Colonic mucosa (tissue), 4 donors: ENCODE data around the gene SNORC. TPM values are rescaled to one million over a fixed set of nuclear protein-coding genes. Genes with fewer than 3 reads are reported as not detected.

Experiments used
- DNase-seq: peaks from one replicate; pipeline ENCODE4 v3.0.0-alpha.2; 2020
- H3K27ac ChIP-seq: fragments of 200-600 bp; one replicate; pipeline ENCODE4 v1.8.0; 2021
- H3K27me3 ChIP-seq: fragments of 200-600 bp; one replicate; pipeline ENCODE4 v1.8.0; 2021
- H3K36me3 ChIP-seq: fragments of 200-600 bp; one replicate; pipeline ENCODE4 v1.8.0; 2021
- H3K4me1 ChIP-seq: fragments of 200-600 bp; one replicate; pipeline ENCODE4 v1.8.0; 2021; ENCODE audit warnings: mild to moderate bottlenecking
- H3K4me3 ChIP-seq: fragments of 200-600 bp; one replicate; pipeline ENCODE4 v1.8.0; 2021
- H3K9ac ChIP-seq, 2 donors: one replicate each; pipeline ENCODE4 v1.7.0; 2013; ENCODE audit warnings: control low read depth in 2 of 2, low read depth in 2 of 2, low read length in 2 of 2
- H3K9me3 ChIP-seq: fragments of 200-600 bp; one replicate; pipeline ENCODE4 v1.8.0; 2021
- CTCF ChIP-seq: fragments of 200-600 bp; IDR thresholded peaks from one replicate; pipeline ENCODE4 v1.8.0; 2022; ENCODE audit warnings: antibody characterized with exemption, mild to moderate bottlenecking
- intact Hi-C: fragments of 100-400 bp; cut with DNase I; formaldehyde crosslinking; loops from one replicate; pipeline ENCODE4 v1.14.1; 2022
- total RNA-seq, 2 donors: library from RNA; stranded (reverse); fragmentation: NEBNext Ultra II Directional in 1 of 2; extraction: Animal tissue kit (Norgen Biotek cat#: 25700) in 1 of 2; gene quantifications; one replicate each; pipeline ENCODE4 v1.2.1, GENCODE V29; 2021
- donor health status: healthy.
- donor health status: DM: no; HTN: no; CAD: no.
- donor health status: DM: no; HTN: no; CAD: no.

SNORC gene
- total RNA-seq, 2 donors from 2014 or later: 39.6 to 67.5 TPM

GRCh38 chr2:232920760-232921159 lies 50.7 kb downstream of the SNORC start:
- TF ChIP-seq CTCF: no peak
- no peak overlapping the region for H3K9ac ChIP-seq
- no peaks in the 10 kb centered on the region for H3K4me1 ChIP-seq
- H3K4me3 ChIP-seq: no peak overlapping the region
- H3K36me3 ChIP-seq: no peaks in the 10 kb centered on the region
- intact Hi-C loops: no loop called here
- no peak overlapping the region for H3K27ac ChIP-seq
- no peak for DNase-seq
- no peaks in the 10 kb centered on the region for H3K27me3 ChIP-seq
- H3K9me3 ChIP-seq: no peaks in the 10 kb centered on the region

DNA sequence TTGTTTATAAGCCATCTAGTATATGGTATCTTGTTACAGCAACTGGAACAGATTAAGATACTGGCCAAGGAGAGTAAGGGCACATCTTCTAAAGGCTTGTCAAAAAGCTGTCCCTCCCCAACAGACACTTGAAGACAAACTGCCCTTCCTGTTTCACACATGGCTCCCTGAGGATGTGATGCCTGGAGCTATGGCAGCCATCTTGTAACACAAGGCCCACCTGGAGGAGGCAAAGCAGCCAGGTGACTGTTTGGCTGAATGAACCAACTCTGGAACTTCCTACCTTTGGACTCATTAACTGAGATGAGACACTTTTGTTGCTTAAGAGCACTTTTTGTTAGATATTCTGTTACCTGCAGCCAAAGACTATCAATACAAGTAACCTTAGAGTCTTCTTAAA lies 54.4 kb downstream of the SNORC start:
- Histone ChIP-seq H3K27me3 (peaks cover 22% of the 10 kb centered on the region), H3K27ac (no peak overlapping the region), H3K9me3 (no peaks in the 10 kb centered on the region), H3K9ac (no peak overlapping the region), H3K36me3 (no peaks in the 10 kb centered on the region), H3K4me3 (no peak overlapping the region), H3K4me1 (peaks cover 3% of the 10 kb centered on the region)
- no peak for DNase-seq
- TF ChIP-seq CTCF: no peak
- intact Hi-C loops: no loop called here

GRCh38 chr2:232925153-232925820 lies 55.2 kb downstream of the SNORC start:
- H3K9ac ChIP-seq: no peak overlapping the region
- peaks cover 22% of the 10 kb centered on the region for H3K27me3 ChIP-seq
- DNase-seq: no peak
- no peak for TF ChIP-seq CTCF
- H3K4me1 ChIP-seq: peaks cover 3% of the 10 kb centered on the region
- no peaks in the 10 kb centered on the region for H3K9me3 ChIP-seq
- no peak overlapping the region for H3K27ac ChIP-seq
- H3K4me3 ChIP-seq: no peak overlapping the region
- H3K36me3 ChIP-seq: no peaks in the 10 kb centered on the region
- intact Hi-C loops: no loop called here

DNA sequence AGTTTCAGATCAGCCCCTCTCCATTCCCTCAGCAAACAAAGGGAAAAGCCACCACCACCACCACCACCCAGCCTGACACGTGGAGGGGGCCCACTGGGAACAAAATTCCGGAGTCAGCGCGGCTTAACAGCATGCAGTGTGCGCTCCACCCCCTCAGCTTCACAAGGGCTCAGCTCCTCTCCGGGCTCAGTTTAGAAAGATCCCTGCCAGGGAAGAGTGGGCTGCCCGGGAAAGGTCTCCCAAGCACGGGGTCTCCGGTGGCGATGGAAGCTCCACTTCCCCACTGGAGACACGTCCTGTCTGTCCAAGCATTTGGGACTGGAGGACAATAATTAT lies 55.7 kb downstream of the SNORC start:
- intact Hi-C loops: no loop called here
- Histone ChIP-seq H3K4me1 (peaks cover 3% of the 10 kb centered on the region), H3K9ac (no peak overlapping the region), H3K27ac (no peak overlapping the region), H3K9me3 (no peaks in the 10 kb centered on the region), H3K4me3 (no peak overlapping the region), H3K27me3 (peaks cover 22% of the 10 kb centered on the region), H3K36me3 (no peaks in the 10 kb centered on the region)
- no peak for DNase-seq
- no peak for TF ChIP-seq CTCF

DNA sequence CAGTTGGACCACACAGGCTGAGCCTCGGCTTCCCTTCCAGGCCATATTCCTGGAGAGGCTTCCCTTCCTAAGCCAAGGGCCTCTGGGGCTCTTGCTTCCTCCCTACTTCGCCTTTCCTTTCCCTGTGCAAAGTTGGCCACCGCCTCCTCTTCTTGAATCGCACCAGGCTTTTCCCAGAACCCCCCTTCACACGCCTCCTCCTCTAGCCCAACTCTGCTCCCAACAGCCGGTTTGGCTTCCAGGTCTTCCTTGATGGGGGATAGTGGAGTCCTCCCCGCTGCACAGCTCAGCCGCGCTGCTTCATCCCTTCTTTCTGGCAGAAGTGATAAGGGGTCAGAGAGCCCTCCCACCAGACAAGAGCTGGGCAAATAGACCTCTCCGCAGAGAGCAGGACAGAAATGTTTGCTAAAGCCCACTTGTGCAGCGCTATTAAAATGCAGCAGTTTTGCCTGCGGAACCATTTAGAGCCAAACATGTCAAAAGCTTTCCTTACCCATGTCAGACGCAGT lies 56.4 kb downstream of the SNORC start:
- TF ChIP-seq CTCF: no peak
- H3K27me3 ChIP-seq: peaks cover 22% of the 10 kb centered on the region

More for the DNA sequence above, 56.4 kb downstream of the SNORC start:
- H3K27ac ChIP-seq: no peak overlapping the region
- no peaks in the 10 kb centered on the region for H3K9me3 ChIP-seq
- H3K4me1 ChIP-seq: peaks cover 3% of the 10 kb centered on the region
- intact Hi-C loops: no loop called here
- DNase-seq: no peak
- no peaks in the 10 kb centered on the region for H3K36me3 ChIP-seq
- H3K9ac ChIP-seq: no peak overlapping the region
- H3K4me3 ChIP-seq: no peak overlapping the region
